GM19452 (cell line): ENCODE results near the gene LAMC3.
A peak's percentile ranks its signal among the peaks of the same experiment; 100 is the strongest.
"Not testable (repeated sequence)": the region's sequence is repeated elsewhere in the genome, so short reads cannot be mapped to it uniquely, and the experiment has no call there.

Experiments used
- ATAC-seq: cut with Tn5 transposase; IDR thresholded peaks from one replicate; pipeline ENCODE4 v1.9.1; 2021; ENCODE audit not compliant: unreplicated experiment

LAMC3 gene

DNA sequence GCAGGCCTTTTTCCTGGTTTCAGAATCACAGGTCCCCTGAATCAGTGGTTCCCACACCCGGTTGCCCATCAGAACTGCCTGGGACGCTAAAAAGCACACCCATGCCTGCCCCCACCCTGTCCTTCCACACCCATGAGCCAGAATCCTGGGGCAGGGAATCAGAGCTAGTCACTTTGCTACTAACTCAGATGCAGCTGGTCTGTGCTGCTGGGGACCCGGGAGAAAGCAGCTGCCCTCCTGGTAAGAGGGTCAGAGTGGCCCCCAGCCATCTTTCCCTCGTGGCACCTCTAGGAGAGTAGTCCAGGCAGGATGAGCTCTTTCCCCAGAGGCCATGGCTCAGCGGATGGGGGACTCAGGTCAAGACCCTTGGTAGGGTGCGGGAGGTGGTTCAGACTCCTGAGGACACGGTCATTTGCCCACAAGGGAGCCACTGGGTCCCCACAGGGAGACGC lies 105.1 kb downstream of the LAMC3 start:
- ATAC-seq = no peak

DNA sequence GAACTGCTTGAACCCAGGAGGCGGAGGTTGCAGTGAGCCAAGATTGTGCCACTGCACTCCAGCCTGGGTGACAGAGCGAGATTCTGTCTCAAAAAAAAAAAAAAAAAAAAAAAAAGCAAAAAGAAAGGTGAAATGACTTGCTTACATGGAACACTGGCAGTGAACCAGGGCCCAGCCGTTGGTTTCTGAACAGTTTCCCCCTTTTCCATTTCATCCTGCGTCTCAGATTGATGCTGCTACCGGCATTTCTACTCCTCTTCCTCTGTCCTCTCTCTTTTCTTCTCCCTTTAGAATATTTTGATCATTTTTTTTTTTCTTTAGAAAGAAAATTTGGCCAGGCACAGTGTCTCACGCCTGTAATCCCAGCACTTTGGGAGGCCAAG lies 106.4 kb downstream of the LAMC3 start:
- not testable (repeated sequence) for ATAC-seq

DNA sequence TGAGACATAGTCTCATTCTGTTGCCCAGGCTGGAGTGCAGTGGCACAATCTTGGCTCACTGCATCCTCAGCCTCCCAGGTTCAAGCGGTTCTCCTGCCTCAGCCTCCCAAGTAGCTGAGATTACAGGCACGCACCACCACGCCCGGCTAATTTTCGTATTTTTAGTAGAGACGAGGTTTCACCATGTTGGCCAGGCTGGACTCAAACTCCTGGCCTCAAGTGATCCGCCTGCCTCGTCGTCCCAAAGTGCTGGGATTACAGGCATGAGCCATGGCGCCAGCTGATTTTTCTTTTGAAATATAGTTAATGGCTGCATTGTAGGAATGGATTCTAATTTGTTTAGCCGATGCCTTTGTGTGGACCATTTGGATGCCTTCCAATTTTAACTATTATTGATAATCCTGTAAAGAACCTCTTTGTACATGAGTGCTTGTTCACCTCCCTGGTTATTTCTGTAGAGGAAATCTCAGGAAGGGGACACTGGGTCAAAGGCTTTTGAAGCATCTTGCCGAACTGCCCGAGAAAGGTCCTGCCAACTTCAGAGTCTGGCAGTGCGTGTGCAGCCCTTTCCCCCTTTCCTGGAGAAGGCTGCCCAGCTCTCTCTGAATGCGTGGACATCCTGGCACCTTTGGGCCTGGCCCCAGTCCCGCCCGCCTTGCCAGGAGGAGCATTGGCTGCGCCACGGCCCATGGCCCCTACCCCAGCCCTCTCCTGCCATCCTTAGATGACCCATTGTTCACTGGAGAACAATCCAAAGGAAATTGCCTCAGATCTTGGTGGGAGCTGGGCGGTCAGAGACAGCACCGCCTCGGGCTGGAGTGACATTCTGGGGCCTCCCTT lies 107.5 kb downstream of the LAMC3 start:
- ATAC-seq = no peak

DNA sequence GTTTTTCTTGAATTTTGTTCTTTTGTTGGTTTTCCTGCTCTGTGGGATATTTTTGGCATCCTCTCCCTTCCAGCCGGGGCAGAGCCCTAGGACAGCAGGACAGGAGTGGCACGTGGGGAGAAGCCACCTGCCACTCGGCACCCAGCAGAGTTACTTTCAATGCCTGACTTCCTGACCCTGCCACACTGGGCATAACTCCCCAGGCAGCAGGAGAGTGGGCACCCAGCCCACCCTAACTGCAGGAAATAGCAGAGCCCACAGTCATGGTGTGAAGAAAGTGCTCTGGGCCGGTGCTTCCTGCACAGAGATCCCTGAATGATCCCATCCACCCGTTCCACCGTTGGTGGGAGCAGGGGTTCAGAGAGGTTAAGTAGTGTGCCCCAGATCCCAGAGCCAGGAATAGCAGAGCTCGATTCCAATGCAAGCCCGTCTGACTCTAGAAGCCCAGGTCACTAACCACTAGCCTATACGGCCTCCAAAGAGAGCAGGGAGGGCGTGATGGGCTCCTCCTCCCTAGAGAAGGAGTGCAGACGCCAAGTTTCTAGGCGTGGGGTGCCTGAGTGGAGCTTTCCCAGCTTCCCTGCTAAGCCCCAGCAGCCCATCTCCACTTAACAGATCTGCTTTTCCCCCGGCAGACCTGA lies 108.3 kb downstream of the LAMC3 start:
- ATAC-seq = no peak

DNA sequence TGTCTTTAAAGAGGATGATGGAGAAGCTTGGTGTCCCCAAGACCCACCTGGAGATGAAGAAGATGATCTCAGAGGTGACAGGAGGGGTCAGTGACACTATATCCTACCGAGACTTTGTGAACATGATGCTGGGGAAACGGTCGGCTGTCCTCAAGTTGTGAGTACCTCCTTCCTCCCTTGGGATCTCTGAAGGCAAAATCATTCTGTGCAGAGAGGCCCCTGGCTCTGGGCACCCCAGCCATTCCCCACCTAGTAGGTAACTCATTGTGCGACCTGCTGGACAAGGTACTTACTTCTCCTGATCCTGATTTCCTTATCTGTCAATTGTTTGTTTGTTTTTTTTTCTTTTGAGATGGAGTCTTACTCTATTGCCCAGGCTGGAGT lies 108.8 kb downstream of the LAMC3 start:
- ATAC-seq = no peak

DNA sequence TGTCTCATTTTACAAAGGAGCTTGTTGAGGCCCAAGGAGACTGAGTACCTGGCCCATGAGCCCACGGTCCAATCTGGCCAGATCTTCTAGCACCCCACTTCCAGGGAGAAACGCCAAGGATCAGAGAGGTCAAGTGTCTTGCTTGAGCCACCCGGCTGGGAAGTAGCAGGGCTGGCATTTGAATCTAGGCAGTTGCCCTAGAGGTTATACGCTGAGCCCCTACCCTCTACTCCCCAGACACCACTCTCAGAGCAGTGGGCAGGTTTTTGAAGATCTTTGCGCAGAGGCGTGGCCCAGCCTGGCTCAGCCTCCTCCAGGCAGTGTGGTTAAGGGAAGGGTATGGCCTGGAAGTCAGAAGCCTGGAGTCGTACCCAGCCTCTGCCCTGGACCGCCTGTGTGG lies 110.6 kb downstream of the LAMC3 start:
- no peak for ATAC-seq

DNA sequence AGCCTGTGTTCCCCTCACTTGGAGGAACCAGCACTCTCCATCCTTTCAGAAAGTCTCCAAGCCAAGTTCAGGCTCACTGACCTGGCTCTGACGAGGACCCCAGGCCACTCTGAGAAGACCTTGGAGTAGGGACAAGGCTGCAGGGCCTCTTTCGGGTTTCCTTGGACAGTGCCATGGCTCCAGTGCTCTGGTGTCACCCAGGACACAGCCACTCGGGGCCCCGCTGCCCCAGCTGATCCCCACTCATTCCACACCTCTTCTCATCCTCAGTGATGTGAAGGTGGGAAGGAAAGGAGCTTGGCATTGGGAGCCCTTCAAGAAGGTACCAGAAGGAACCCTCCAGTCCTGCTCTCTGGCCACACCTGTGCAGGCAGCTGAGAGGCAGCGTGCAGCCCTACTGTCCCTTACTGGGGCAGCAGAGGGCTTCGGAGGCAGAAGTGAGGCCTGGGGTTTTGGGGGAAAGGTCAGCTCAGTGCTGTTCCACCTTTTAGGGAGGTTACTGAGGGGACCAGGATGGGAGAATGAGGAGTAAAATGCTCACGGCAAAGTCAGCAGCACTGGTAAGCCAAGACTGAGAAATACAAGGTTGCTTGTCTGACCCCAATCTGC lies 111.8 kb downstream of the LAMC3 start:
- ATAC-seq = no peak

DNA sequence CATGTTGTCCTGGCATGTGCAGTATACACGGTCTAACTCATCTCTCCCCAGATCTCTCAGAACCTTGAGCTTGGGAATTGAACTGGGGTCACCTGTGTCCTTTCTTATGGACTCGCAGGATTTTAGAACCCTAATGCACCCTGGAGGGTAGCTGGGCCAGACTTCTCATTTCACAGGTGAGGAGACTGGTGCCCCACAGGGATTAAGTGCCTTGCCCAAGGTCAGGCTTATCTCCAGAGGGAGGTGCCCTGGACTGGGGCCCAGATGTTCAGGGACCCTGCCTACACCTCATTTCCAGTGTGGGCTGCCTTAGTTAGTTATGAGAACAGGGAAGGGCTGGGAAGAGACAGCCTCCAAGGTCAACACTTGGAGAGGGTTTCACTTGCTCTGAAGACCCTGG lies 112.4 kb downstream of the LAMC3 start:
- ATAC-seq = no peak

DNA sequence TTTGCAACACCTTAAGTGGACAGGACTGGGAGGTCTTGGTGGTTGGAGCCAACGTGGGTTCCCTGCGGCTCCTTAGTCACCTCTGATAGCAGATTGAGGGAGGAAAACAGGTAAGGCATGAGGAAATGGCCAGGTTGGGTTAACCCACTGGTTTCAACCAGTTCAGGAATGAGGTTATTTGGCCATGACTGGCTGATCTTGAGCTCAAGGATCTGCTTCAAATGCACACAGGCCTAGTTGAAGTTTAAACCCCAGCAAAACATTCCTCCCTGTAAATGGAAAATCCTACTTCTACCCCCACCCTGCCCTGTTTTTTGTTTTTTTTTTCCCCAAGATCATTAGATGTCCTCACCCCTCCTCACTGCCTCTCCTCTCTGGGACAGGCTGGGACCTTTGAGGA lies 113.2 kb downstream of the LAMC3 start:
- no peak for ATAC-seq

DNA sequence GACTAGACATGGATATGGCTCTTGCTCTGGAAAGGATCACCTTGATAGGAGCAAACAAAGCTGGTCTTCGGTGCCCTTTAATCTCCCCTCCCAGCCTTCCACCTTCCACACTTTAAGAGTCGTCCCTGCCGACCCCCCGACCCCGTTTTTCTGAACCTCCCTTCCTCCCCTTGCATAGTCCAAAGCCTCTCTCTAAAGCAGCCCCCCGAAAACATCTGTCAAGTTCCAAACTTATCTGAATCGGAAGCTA lies 116.0 kb downstream of the LAMC3 start:
- no peak for ATAC-seq

DNA sequence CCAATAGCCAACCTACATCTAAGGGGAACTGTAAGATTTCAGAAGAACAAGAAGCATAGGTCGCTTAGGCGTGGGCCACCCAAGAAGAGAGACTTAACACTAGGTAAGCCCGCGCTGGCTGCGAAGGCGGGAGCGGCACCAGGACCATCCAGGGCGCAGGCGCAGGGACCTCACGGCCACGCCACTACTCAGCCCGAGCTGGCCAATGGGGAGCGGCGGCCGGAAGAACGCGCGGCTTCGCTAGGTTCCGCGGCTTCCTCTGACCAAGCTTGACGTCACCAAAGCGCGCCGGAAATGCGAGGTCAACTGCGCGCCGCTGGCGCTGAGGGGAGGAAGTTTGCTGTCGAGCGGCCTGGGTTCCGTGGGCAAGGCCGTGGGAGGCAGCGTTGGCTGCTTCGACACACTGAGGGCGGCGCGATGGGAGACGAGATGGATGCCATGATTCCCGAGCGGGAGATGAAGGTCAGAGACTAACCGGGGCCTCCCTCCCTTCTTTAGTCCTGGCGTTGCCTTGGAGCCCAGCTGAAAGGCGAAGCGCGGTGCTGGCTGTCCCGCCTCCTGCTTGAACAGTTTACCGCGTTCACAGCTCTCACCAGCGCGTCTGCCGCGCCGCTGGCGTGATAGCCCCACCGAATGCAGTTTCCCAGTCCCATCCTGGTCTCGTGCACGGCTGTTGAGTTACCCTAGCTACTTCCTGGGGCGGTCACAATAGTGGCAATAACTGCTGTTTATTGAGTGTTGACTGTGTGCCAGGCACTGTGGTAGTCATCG lies 116.5 kb downstream of the LAMC3 start, which contains the start of gene NUP214:
Gene NUP214 (plus strand): TSS at position 299 of the 771 bp plus-strand sequence. CDS start 119 bp downstream, at position 418.
- ATAC-seq = peak; percentile 97

DNA sequence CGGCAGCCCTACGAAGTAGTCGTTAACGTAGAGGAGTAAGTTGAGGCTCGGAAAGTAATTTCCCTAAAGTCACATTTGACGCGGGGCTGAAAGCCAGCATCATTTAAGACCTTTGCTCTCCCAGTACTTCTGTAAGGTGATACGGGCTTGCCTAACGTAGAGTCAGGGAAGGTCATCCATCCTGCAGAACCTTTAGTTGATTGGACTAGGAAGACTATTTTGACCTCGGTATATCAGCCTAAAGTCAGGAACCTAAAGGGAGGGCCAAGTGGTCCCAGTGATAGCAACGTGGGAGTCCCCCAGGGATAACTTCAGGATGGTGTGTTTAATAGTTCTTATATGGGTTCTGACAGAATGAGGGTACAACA lies 117.1 kb downstream of the LAMC3 start:
- ATAC-seq = no peak

DNA sequence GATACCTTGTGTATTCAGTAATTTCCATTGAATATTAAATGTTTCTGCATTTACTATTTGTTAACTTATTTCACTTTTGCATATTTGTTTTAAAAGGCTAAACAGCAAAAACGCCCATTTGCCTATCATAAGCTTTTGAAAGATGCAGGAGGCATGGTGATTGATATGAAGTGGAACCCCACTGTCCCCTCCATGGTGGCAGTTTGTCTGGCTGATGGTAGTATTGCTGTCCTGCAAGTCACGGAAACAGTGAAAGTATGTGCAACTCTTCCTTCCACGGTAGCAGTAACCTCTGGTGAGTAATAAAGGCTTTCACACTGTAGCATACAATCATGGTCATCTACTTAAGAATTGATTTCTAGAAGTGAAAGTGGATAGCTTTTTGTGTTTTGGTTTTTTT lies 120.2 kb downstream of the LAMC3 start:
- no peak for ATAC-seq

DNA sequence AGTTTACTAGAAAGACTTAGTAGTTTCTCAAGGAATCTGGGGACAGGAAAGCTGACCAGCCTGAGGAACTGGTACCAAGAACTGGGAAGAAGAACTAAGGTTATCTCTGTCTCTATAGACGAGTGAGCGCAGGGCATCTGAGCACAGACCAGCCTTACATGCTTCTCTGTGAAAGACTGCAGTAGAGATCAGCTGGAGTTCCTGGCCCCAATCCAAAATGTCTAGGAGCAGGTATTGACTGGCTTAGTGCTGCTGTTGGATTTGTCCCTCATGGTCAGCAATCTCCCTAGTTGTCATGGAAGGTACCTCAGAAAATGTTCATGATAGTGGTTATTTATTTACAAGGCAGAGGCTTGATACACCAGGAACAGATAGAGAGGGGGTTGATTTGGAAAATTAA lies 129.7 kb downstream of the LAMC3 start:
- no peak for ATAC-seq

DNA sequence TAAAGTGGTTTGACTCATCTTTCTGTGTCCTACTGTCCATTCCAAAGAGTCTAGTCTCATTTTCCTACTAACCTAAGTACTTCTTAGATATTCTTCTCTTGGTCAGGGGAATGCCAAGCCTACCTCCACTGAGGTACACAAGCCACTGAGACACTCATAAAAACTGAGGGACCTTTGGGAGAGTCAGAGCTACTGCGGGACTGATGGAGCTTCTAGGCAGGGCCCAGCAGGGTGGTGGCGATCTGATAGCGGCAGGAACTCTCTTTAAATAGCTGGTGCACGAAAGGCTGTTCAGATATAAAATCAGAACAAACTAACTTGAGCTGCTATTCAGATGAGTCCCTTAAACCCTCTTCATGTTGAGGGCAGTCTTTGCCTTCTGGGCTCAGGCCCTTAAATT lies 131.1 kb downstream of the LAMC3 start:
- ATAC-seq = no peak

DNA sequence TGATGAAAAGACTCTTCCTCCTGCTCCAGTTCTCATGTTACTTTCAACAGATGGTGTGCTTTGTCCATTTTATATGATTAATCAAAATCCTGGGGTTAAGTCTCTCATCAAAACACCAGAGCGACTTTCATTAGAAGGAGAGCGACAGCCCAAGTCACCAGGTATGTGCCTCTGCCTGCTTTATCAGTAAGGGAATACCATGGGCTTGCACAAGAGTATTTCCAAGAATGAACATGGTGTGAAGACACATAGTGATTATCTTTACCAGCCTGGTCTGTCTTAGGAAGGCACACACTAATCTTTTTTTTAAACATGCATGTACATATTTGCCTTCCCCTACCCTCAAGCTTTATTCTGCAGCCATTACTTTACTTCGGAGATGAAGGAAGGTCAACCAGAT lies 131.6 kb downstream of the LAMC3 start:
- ATAC-seq = no peak

DNA sequence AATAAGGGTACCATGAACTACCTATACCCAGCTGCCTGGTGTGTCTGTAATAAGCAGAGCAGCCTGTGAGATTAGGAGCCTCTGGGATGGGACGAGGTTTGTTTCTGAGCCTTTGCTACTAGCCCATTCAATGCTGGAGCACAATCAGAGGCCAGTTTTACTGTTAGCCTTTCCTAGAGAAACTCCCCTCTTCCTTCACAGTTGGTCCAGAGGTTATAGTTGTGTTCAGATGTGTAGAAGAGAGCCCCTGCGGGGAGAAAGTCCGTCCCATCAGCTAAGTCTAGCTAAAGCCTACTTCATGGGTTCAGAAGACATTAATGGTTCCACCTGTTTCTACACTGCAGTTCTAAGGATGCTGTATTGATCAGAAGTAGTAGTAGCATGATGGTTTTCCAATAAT lies 133.2 kb downstream of the LAMC3 start:
- ATAC-seq = no peak
